Tibial nerve (tissue), 3 donors: Measurements from ENCODE around the gene AARS1.

Source experiments
- POLR2A ChIP-seq, 2 donors: fragments of 450-650 bp; IDR thresholded peaks; one replicate each; pipeline ENCODE4 v1.6.1; 2017; ENCODE audit warnings: antibody characterized with exemption in 2 of 2, mild to moderate bottlenecking in 2 of 2, moderate library complexity in 2 of 2
- TF ChIP-seq, protein P1 (sequence below), 5 experiments: fragments of 200-600 bp in 3 of 5; fragments of 450-650 bp in 2 of 5; sonication (generic) in 3 of 5; IDR thresholded peaks; one replicate each; pipeline ENCODE4 v1.5.1; 2016 to 2019; ENCODE audit warnings: antibody characterized with exemption in 5 of 5, mild to moderate bottlenecking in 3 of 5, moderate library complexity in 2 of 5

- no peak for TF ChIP-seq POLR2A (IDR thresholded peaks at IDR 0.05)
- TF ChIP-seq, protein P1, sequence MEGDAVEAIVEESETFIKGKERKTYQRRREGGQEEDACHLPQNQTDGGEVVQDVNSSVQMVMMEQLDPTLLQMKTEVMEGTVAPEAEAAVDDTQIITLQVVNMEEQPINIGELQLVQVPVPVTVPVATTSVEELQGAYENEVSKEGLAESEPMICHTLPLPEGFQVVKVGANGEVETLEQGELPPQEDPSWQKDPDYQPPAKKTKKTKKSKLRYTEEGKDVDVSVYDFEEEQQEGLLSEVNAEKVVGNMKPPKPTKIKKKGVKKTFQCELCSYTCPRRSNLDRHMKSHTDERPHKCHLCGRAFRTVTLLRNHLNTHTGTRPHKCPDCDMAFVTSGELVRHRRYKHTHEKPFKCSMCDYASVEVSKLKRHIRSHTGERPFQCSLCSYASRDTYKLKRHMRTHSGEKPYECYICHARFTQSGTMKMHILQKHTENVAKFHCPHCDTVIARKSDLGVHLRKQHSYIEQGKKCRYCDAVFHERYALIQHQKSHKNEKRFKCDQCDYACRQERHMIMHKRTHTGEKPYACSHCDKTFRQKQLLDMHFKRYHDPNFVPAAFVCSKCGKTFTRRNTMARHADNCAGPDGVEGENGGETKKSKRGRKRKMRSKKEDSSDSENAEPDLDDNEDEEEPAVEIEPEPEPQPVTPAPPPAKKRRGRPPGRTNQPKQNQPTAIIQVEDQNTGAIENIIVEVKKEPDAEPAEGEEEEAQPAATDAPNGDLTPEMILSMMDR (IDR thresholded peaks at IDR 0.05): no peak
These were observed 11.8 kb upstream of the AARS1 start for GRCh38 chr16:70301121-70301520.
